GM12864 (cell line): ENCODE measurements around the gene WDR7.

ENCODE experiments used
- DNase-seq: peaks from one replicate; pipeline ENCODE4 v3.0.0-alpha.2; 2011; ENCODE audit warnings: low read depth
- H3K4me3 ChIP-seq: 2 replicates; pipeline ENCODE4 v1.5.1; 2011; ENCODE audit warnings: mild to moderate bottlenecking, low read depth, low read length, control low read depth
- TF ChIP-seq, protein P1 (sequence below): IDR thresholded peaks from 2 replicates; pipeline ENCODE4 v1.5.1; 2011; ENCODE audit warnings: low read depth, mild to moderate bottlenecking, moderate library complexity, low read length, control low read depth, inconsistent platforms; ENCODE audit errors: missing control alignments

WDR7 gene

DNA sequence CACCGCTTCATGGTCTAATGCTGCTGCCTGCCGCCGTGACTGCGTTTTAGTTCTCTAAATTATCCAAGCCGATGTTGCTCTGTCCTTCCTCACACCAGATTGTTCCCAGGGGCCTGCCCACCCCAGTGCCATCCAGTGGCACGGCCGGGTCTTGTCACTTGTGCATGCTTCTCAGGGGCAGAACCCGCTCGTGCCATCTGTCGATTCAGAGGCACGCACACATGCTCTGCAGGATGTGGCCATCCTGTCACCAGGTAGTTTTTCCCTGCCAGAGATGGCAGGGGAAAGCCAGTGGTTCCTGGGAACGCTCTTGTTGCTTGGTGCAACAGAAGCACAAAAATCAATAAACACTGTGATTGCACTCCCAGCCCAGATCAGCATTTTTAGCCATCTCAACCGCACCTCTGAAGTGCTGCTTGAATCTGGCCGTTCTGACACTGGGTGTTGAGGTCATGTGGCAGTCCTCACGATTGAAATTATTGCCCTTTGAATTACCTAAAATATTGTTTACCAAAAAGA, 376.1 kb downstream of the WDR7 start:
- no peak for DNase-seq
- TF ChIP-seq, protein P1, sequence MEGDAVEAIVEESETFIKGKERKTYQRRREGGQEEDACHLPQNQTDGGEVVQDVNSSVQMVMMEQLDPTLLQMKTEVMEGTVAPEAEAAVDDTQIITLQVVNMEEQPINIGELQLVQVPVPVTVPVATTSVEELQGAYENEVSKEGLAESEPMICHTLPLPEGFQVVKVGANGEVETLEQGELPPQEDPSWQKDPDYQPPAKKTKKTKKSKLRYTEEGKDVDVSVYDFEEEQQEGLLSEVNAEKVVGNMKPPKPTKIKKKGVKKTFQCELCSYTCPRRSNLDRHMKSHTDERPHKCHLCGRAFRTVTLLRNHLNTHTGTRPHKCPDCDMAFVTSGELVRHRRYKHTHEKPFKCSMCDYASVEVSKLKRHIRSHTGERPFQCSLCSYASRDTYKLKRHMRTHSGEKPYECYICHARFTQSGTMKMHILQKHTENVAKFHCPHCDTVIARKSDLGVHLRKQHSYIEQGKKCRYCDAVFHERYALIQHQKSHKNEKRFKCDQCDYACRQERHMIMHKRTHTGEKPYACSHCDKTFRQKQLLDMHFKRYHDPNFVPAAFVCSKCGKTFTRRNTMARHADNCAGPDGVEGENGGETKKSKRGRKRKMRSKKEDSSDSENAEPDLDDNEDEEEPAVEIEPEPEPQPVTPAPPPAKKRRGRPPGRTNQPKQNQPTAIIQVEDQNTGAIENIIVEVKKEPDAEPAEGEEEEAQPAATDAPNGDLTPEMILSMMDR, result no peak
- no peak overlapping the region for H3K4me3 ChIP-seq

DNA sequence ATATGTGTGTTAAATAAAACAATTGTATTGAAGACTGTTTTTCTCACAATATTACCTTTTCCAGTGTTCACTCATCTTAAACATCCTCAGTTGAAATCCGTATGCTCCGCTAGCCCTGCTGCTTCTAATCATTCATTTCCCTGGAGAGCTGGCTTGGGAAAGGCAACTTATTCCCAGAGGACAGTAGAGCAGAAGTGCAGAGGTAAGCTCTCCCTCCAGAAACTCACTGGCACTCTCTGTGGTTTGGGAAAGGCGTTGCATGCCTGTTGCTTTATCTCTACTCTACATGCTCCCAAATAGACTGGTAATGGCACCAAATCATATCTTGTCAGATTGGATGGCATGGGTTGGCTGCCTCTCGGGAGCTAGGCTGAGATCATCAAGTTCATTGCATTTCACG, 378.6 kb downstream of the WDR7 start:
- TF ChIP-seq, protein P1, result no peak
- no peak overlapping the region for H3K4me3 ChIP-seq
- DNase-seq, result no peak

DNA sequence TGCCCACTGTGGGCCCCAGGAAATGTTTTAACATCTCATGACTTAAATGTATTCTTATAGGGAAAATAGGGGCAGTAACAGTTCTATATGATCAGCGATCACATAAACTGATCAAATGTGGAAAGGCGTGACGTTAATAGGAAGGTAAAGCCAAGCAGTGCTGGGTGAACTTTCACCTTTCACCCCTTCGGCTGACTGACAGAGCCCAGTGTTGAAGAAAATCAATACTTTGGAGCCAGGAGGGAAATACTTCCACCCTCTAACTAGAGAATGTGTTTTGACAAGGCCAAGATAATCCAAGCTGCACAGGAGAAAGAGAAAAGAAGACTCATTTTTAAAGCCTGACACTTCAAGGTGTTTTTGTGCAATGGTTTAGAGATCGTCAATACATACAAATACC, 379.3 kb downstream of the WDR7 start:
- H3K4me3 ChIP-seq, result no peak overlapping the region
- DNase-seq, result no peak
- TF ChIP-seq, protein P1, result no peak

DNA sequence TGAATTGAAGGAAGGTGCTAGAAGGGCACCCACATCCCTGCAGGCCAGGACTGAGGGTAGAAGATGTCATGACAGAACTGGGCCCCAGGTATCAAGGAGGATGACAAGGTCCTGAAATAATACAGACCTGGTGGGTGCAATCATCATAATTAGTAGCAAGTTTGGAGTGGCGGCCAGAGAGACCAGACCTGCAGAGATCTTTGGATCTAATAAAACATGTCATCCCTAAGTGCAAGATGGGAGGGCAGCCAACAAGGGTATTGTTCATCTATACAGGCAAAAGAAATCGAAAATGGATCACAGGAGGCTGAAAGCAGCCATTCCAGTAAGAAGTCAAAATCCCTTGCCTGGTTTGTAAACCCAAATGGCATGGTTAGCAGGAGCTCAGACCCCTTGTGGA, 384.4 kb downstream of the WDR7 start:
- TF ChIP-seq, protein P1, result no peak
- no peak for DNase-seq
- no peak overlapping the region for H3K4me3 ChIP-seq

DNA sequence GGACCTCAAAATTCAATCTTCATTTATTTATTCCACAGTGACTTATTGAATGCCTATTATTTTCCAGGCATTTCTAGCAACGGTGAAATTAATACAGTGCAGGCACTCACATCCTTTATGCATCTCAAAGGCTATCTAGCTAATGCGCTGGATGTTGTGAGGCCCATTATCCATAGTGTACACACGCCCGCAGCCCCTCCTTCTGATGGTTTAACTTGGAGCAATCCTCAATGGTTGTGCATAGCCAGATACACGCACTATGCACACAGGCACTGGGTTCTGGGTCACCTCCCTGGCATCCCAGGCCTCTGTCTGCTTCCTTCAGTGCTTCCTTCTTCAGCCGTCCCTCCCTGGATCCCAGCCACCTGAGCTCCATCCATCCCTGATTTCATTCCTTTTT, 387.2 kb downstream of the WDR7 start:
- no peak overlapping the region for H3K4me3 ChIP-seq
- DNase-seq, result no peak
- TF ChIP-seq, protein P1, result no peak

DNA sequence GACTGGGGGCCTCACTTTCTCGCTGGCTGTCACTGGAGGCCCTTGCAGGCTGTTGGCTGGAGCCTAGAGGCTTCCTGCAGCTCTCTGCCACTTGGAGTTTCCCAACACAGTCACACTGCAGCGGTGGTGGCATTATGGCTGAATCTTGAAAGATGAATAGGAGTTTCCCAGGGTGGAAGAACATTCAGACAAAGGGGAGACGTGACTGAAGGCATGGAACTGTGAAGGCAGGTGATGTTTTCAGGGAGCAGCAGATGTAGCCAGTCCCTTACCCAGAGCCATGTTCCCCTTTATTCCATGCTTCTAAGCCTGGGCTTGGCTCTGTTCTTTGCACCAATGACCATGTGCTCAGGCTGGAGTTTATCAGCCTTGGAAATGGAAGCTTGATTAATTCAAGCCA, 389.0 kb downstream of the WDR7 start:
- DNase-seq, result no peak
- TF ChIP-seq, protein P1, result no peak
- no peak overlapping the region for H3K4me3 ChIP-seq

DNA sequence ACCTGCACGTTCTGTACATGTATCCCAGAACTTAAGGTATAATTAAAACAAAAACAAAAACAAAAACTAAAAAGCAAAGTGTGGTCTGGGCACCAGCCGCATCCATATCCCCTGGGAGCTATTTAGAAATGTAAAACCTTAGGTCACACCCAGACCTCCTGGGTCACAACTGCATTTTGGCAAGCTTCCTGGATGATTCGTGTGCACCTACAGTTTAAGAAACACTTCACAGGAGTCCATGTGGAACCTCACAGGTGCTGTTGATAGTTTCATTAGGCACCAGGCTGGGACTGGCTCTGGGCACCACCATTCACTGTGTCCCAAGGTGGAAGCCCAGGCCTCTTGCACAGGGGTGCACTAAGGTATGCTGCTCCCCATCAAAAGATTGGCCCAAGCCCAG, 392.1 kb downstream of the WDR7 start:
- TF ChIP-seq, protein P1, result no peak
- no peak for DNase-seq
- H3K4me3 ChIP-seq, result no peak overlapping the region
